Prostate gland (tissue), 2 donors: ENCODE data around the gene LMNA. TPM values are rescaled to one million over a fixed set of nuclear protein-coding genes. Genes with fewer than 3 reads are reported as not detected.
A peak's percentile ranks its signal among the peaks of the same experiment; 100 is the strongest.

Experiments
- DNase-seq: peaks from one replicate; pipeline ENCODE4 v3.0.0-alpha.2; 2019; ENCODE audit warnings: low spot score
- H3K27ac ChIP-seq, 2 donors: fragments of 200-600 bp; sonication (generic); 2 replicates each; pipeline ENCODE4 v1.5.1; 2017 to 2019
- H3K27me3 ChIP-seq: fragments of 200-600 bp; sonication (generic); replicated peaks from 2 replicates; pipeline ENCODE4 v1.5.1; 2019; ENCODE audit not compliant: insufficient read depth
- H3K36me3 ChIP-seq, 2 donors: fragments of 200-600 bp; sonication (generic); 1 replicate in 1 of 2; 2 replicates in 1 of 2; pipeline versions ENCODE4 v1.5.1 to v1.8.1; 2017 to 2019
- H3K4me1 ChIP-seq: fragments of 200-600 bp; sonication (generic); replicated peaks from 2 replicates; pipeline ENCODE4 v1.5.1; 2019
- H3K4me3 ChIP-seq, 2 donors: fragments of 200-600 bp; sonication (generic); 2 replicates each; pipeline ENCODE4 v1.5.1; 2017 to 2019
- H3K9me3 ChIP-seq: fragments of 200-600 bp; sonication (generic); 2 replicates; pipeline ENCODE4 v1.5.1; 2017
- CTCF ChIP-seq, 4 experiments: fragments of 200-600 bp in 2 of 4; fragments of 450-650 bp in 2 of 4; sonication (generic) in 2 of 4; IDR thresholded peaks; 1 replicate in 3 of 4; 2 replicates in 1 of 4; pipeline ENCODE4 v1.5.1; 2016 to 2019; ENCODE audit warnings: antibody characterized with exemption in 4 of 4, mild to moderate bottlenecking in 2 of 4, moderate library complexity in 2 of 4
- POLR2A ChIP-seq: fragments of 450-650 bp; IDR thresholded peaks from one replicate; pipeline ENCODE4 v1.6.1; 2016; ENCODE audit warnings: antibody characterized with exemption, mild to moderate bottlenecking
- POLR2AphosphoS5 ChIP-seq: sonication (generic); formaldehyde crosslinking; IDR thresholded peaks from one replicate; pipeline ENCODE4 v1.6.1; 2017; ENCODE audit warnings: antibody characterized with exemption
- WGBS: methylation state at CpG from one replicate; pipeline ENCODE4 v1.1.5; 2018; 5-methylcytosine and 5-hydroxymethylcytosine counted together
- intact Hi-C: fragments of 100-400 bp; cut with DNase I; formaldehyde crosslinking; loops from one replicate; pipeline ENCODE4 v1.14.2; 2022
- total RNA-seq, 2 donors: library from RNA; depleted of rRNA; stranded (reverse); fragments of >200 nt; gene quantifications; one replicate each; pipeline ENCODE4 v1.1.0, GENCODE V29; 2016

Gene LMNA
- total RNA-seq, 2 donors from 2014 or later = 227 to 265 TPM

GRCh38 chr1:156103521-156103947 is 11.0 kb upstream of the LMNA start:
- no peak for TF ChIP-seq POLR2AphosphoS5
- TF ChIP-seq POLR2A = no peak
- no peak for TF ChIP-seq CTCF (IDR thresholded peaks at IDR 0.05)
- Histone ChIP-seq H3K9me3 (no peaks in the 10 kb centered on the region), H3K27me3 (no peaks in the 10 kb centered on the region), H3K4me1 (peaks cover 26% of the 10 kb centered on the region), H3K27ac (peak overlapping the region; percentile 94 to 97), H3K36me3 (no peaks in the 10 kb centered on the region), H3K4me3 (no peak overlapping the region)
- DNase-seq = no peak
- WGBS = 31% methylated on average over 9 of the region's 9 CpGs
- intact Hi-C loops = no loop called here

- Histone ChIP-seq H3K27me3 (no peaks in the 10 kb centered on the region), H3K36me3 (no peaks in the 10 kb centered on the region), H3K4me1 (peaks cover 26% of the 10 kb centered on the region), H3K9me3 (no peaks in the 10 kb centered on the region), H3K4me3 (no peak overlapping the region), H3K27ac (peak overlapping the region; percentile 94 to 97)
- 28% methylated on average over 15 of the region's 15 CpGs for WGBS
- DNase-seq = peak; percentile 85
- intact Hi-C loops = no loop called here
- TF ChIP-seq CTCF (IDR thresholded peaks at IDR 0.05) (no peak), POLR2A (peak; percentile 42), POLR2AphosphoS5 (peak; percentile 80)
Measured at GRCh38 chr1:156104065-156104810, 10.3 kb upstream of the LMNA start.

- peaks cover 26% of the 10 kb centered on the region for H3K4me1 ChIP-seq
- peak overlapping the region; percentile 94 to 97 for H3K27ac ChIP-seq
- 39% methylated on average over 11 of the region's 11 CpGs for WGBS
- H3K36me3 ChIP-seq = no peaks in the 10 kb centered on the region
- intact Hi-C loops = no loop called here
- DNase-seq = no peak
- no peaks in the 10 kb centered on the region for H3K9me3 ChIP-seq
- H3K4me3 ChIP-seq = no peak overlapping the region
- no peaks in the 10 kb centered on the region for H3K27me3 ChIP-seq
- TF ChIP-seq CTCF (IDR thresholded peaks at IDR 0.05) = no peak
- TF ChIP-seq POLR2A = no peak
- TF ChIP-seq POLR2AphosphoS5 = no peak
Measured at GRCh38 chr1:156104861-156105832, 9.4 kb upstream of the LMNA start.

GRCh38 chr1:156106624-156107488 is 7.7 kb upstream of the LMNA start:
- Histone ChIP-seq H3K27ac (peak overlapping the region; percentile 94 to 97), H3K4me1 (peaks cover 26% of the 10 kb centered on the region), H3K9me3 (no peaks in the 10 kb centered on the region), H3K36me3 (no peaks in the 10 kb centered on the region), H3K4me3 (peak overlapping the region in 1 of 2 donors; percentile 30), H3K27me3 (no peaks in the 10 kb centered on the region)
- TF ChIP-seq CTCF (IDR thresholded peaks at IDR 0.05) (no peak), POLR2AphosphoS5 (no peak), POLR2A (no peak)
- WGBS = 30% methylated on average over 13 of the region's 14 CpGs
- intact Hi-C loops = no loop called here
- DNase-seq = no peak
